Thyroid gland (tissue), 4 donors: Measurements from ENCODE around the gene MED9.

Source experiments
- POLR2A ChIP-seq, 2 donors: fragments of 450-650 bp; IDR thresholded peaks; one replicate each; pipeline ENCODE4 v1.6.1; 2017; ENCODE audit warnings: antibody characterized with exemption in 2 of 2, mild to moderate bottlenecking in 2 of 2, moderate library complexity in 1 of 2
- TF ChIP-seq, protein P1 (sequence below), 6 experiments: fragments of 200-600 bp in 3 of 6; fragments of 450-650 bp in 3 of 6; sonication (generic) in 3 of 6; IDR thresholded peaks; one replicate each; pipeline ENCODE4 v1.5.1; 2016 to 2019; ENCODE audit warnings: antibody characterized with exemption in 6 of 6, mild to moderate bottlenecking in 2 of 6, inconsistent platforms in 1 of 6, moderate library complexity in 1 of 6

- TF ChIP-seq, protein P1, sequence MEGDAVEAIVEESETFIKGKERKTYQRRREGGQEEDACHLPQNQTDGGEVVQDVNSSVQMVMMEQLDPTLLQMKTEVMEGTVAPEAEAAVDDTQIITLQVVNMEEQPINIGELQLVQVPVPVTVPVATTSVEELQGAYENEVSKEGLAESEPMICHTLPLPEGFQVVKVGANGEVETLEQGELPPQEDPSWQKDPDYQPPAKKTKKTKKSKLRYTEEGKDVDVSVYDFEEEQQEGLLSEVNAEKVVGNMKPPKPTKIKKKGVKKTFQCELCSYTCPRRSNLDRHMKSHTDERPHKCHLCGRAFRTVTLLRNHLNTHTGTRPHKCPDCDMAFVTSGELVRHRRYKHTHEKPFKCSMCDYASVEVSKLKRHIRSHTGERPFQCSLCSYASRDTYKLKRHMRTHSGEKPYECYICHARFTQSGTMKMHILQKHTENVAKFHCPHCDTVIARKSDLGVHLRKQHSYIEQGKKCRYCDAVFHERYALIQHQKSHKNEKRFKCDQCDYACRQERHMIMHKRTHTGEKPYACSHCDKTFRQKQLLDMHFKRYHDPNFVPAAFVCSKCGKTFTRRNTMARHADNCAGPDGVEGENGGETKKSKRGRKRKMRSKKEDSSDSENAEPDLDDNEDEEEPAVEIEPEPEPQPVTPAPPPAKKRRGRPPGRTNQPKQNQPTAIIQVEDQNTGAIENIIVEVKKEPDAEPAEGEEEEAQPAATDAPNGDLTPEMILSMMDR (IDR thresholded peaks at IDR 0.05): no peak
- no peak for TF ChIP-seq POLR2A (IDR thresholded peaks at IDR 0.05)
Measured at GRCh38 chr17:17467016-17467415, 9.8 kb upstream of the MED9 start.
